Activated naive CD4-positive, alpha-beta T cell treated with anti-CD3 and anti-CD28 coated beads, Interleukin-2, amount 10 ng/mL, durations not matched to agents 7 days and 5 days (primary cell): Measurements from ENCODE around the gene ACTL10.

Source experiments
- CTCF ChIA-PET: fragments of 350-600 bp; sonication (Branson Sonifier 250); formaldehyde crosslinking; loops from one replicate; lab custom pipeline; 2021; ENCODE audit warnings: antibody characterized with exemption; lab: Charles Lee
- DNase-seq: peaks from one replicate; pipeline ENCODE4 v3.0.0-alpha.2; 2020
- H3K27ac Mint-ChIP-seq: one replicate; pipeline ENCODE4 v1.8.0; 2021; ENCODE audit warnings: mild to moderate bottlenecking, moderate library complexity, mixed read lengths
- H3K27me3 Mint-ChIP-seq: one replicate; pipeline ENCODE4 v1.8.0; 2021; ENCODE audit warnings: mild to moderate bottlenecking, mixed read lengths
- H3K36me3 Mint-ChIP-seq: one replicate; pipeline ENCODE4 v1.8.0; 2021; ENCODE audit warnings: mixed read lengths
- H3K4me1 Mint-ChIP-seq: one replicate; pipeline ENCODE4 v1.8.0; 2021; ENCODE audit warnings: mixed read lengths
- H3K4me3 Mint-ChIP-seq: one replicate; pipeline ENCODE4 v1.8.0; 2021; ENCODE audit warnings: mild to moderate bottlenecking, moderate library complexity, mixed read lengths
- H3K9me3 Mint-ChIP-seq: one replicate; pipeline ENCODE4 v1.8.0; 2021; ENCODE audit warnings: mixed read lengths

ACTL10 gene

DNA sequence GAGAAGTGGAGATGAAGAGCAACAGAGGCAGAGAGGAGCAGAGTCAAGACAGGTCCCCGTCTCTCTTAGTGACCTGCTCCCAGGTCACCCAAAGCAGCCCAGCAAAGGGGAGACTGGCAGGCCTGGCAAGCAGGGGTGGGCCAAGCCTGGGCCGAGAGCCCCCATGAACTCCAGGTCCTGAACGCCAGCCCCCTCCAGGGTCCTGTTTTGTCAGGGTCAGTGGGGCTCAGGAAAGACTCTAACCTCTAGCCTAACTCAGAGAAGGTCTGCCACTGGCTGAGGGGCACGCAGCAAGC is 6.3 kb downstream of the ACTL10 start:
- no peaks in the 10 kb centered on the region for H3K9me3 Mint-ChIP-seq
- peaks cover 72% of the 10 kb centered on the region for H3K4me1 Mint-ChIP-seq
- peak overlapping the region; percentile 56 for H3K27ac Mint-ChIP-seq

DNA sequence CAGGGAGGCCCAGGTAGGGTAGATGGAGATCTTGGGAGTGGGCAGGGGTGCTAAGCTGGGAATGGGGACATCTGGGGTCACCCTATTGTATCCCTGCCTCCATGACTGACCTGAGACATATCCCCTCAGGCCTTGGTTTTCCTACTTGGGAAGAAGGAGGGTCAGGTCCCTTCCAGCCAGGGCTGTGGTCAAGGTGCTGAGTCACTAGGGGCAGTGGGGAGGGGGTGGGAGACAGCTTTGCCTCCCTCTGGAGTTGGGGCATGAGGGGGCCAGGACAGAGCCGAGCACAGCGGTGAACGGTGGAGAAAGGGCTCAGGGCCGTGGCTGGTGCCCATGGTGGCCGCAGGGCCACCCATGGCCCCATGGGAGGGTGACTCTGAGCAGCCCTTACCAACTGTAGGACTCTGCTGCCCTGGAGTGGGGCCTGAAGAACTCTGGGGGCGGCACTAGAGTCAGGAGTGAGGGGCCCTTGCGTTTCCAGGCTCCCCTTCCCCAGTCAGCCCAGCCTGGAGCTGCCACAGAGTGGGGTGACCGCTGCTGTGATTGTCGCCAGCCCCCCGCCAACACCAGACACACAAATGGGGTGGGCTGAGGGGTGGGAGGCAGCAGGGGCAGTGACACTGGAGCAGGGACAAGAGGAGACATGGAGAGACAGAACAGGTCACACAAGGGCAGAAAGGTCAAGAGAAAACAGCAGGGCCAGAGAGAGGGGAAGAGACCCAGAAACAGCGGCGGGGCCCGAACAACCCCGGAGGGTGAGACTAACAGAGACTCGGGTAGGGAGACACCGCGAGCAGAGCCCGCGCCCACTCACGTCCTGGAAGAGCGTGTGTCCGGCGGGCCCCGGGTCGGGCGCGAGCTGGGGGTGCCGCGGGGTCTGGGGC is 6.9 kb downstream of the ACTL10 start:
- peak overlapping the region; percentile 88 for H3K27ac Mint-ChIP-seq
- H3K36me3 Mint-ChIP-seq: peaks cover 64% of the 10 kb centered on the region
- peaks cover 72% of the 10 kb centered on the region for H3K4me1 Mint-ChIP-seq
- CTCF ChIA-PET: interaction anchor here (0.8 to 1.2 kb wide), 2 partner anchors 10 to 12 kb away, joined by 3 read pairs; no protein-coding TSS in a partner anchor
- H3K9me3 Mint-ChIP-seq: no peaks in the 10 kb centered on the region
- no peak for DNase-seq
- H3K27me3 Mint-ChIP-seq: no peaks in the 10 kb centered on the region
- H3K4me3 Mint-ChIP-seq: peak overlapping the region; percentile 90

More for the DNA sequence above, 6.3 kb downstream of the ACTL10 start:
- CTCF ChIA-PET: interaction anchor here (0.8 to 1.2 kb wide), 2 partner anchors 9 to 12 kb away, joined by 3 read pairs; no protein-coding TSS in a partner anchor
- H3K27me3 Mint-ChIP-seq: no peaks in the 10 kb centered on the region
- H3K36me3 Mint-ChIP-seq: peaks cover 64% of the 10 kb centered on the region
- DNase-seq: no peak
- H3K4me3 Mint-ChIP-seq: peak overlapping the region; percentile 90

DNA sequence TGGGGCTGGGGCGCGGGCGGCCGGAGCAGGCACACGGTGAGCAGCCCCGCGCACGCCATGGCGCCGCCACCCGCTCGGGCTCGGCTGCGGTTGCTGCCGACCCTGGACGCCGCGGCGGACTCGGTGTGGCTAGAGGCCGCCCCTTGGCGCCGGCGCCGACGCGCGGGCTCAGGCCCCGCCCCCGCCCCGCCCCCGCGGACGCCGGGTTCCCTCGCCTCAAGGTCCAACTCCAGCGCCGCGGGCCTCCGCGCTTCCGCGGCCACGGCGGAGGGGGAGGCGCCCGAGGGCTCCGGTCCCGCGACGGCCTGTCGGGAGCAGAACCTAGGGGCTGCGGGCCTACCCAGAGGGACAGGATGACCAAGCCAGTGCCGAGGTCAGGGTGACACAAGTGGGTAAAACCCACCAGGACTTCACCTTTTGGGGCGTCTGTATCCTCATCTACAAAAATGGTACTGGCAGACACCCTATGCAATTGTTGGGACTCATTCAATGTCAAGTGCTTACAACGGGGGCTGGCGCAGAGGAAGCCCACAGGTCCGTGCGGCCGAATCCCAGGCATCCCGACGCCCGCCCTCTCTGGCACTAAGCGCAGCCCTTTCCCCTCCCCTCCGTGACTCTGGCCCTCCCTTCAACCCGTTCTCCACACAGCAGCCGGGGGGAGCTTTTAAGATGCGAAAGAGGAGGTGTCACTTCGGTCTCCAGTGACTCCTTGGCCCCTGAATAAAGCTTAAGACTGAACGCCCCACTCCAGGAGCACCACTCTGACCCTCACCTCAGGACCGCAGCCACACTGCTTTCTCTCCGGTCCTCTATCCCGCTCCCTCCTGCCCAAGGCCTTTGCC is 7.8 kb downstream of the ACTL10 start, which contains the start of gene NECAB3:
NECAB3 (minus strand) TSS at position 135 of the 842 bp plus-strand sequence; CDS start at position 59, 76 bp downstream.
- Mint-ChIP-seq H3K27me3 (no peaks in the 10 kb centered on the region), H3K4me1 (peaks cover 74% of the 10 kb centered on the region), H3K36me3 (peaks cover 64% of the 10 kb centered on the region), H3K4me3 (peak within 1 kb of the TSS; percentile 90), H3K9me3 (no peaks in the 10 kb centered on the region), H3K27ac (peak within 1 kb of the TSS; percentile 88)
- peak; percentile 75 for DNase-seq
- CTCF ChIA-PET: interaction anchor here (0.7 kb wide), 1 partner anchor 13 kb away, joined by 3 read pairs; no protein-coding TSS in a partner anchor

DNA sequence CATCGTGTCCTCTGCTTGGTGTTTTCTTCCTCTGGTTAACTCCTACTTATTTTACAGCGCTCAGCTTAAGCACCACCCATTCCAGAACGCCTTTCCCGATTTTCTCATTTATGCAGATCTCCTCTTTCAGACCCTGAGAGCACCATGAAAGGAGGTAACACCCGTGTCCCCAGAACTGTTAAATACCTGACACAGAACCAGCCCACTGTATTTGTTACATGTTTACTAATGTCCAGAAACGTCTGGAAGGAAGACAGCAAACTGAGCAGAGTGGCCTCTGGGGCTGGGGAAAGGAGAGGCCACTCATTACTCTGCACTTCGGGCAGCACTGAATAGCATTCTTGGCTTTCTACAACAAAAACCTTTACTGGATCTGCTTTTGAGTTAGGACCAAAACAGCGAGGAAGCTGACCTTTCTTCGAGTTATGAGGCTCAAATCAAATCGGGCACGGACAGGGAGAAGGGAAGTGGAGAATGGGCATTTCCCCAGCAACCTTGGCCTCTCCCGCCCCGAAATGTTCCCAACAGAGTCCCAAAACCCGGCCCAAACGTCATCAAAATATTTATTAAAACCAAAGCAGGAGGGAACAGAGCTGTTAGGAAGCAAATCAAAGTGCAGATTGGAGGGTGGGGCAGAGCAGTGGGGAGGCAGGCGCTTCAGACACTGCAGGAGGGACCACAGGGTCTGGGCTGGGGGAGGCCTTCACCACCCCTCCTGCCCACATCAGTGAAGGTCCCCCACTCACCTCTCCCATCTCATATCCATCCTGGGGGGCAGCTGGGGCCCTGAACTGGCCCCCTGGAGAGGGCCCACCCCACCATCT is 8.6 kb downstream of the ACTL10 start:
- CTCF ChIA-PET: interaction anchor here (0.7 kb wide), 1 partner anchor 12 kb away, joined by 3 read pairs; no protein-coding TSS in a partner anchor
- Mint-ChIP-seq H3K36me3 (peaks cover 60% of the 10 kb centered on the region), H3K27ac (peak overlapping the region; percentile 78), H3K4me1 (peaks cover 77% of the 10 kb centered on the region), H3K4me3 (peak overlapping the region; percentile 70), H3K27me3 (no peaks in the 10 kb centered on the region), H3K9me3 (no peaks in the 10 kb centered on the region)
- DNase-seq: no peak

DNA sequence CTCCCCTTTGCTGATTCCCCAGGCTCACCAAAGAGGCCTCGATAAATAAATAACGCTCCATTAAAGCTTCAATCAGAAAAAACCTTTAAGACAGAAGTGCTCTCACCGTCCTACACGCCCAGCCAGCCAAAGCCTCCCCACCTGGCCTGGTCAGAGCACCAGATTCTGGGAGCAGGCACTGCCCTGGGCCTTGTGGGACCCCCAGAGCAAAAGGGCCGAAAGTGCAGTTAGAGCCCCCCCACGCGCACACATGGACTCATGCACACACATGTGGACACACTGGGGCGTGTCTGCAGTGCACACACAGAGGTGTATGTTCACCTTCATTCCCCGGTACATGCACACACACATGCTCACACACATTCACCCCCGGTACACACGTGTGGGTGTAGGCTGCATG is 9.4 kb downstream of the ACTL10 start:
- peaks cover 63% of the 10 kb centered on the region for H3K36me3 Mint-ChIP-seq
- peak overlapping the region; percentile 28 for H3K4me3 Mint-ChIP-seq
- peaks cover 84% of the 10 kb centered on the region for H3K4me1 Mint-ChIP-seq
- no peaks in the 10 kb centered on the region for H3K9me3 Mint-ChIP-seq
- H3K27me3 Mint-ChIP-seq: no peaks in the 10 kb centered on the region
- CTCF ChIA-PET: no interaction called here
- peak overlapping the region; percentile 78 for H3K27ac Mint-ChIP-seq
- no peak for DNase-seq

DNA sequence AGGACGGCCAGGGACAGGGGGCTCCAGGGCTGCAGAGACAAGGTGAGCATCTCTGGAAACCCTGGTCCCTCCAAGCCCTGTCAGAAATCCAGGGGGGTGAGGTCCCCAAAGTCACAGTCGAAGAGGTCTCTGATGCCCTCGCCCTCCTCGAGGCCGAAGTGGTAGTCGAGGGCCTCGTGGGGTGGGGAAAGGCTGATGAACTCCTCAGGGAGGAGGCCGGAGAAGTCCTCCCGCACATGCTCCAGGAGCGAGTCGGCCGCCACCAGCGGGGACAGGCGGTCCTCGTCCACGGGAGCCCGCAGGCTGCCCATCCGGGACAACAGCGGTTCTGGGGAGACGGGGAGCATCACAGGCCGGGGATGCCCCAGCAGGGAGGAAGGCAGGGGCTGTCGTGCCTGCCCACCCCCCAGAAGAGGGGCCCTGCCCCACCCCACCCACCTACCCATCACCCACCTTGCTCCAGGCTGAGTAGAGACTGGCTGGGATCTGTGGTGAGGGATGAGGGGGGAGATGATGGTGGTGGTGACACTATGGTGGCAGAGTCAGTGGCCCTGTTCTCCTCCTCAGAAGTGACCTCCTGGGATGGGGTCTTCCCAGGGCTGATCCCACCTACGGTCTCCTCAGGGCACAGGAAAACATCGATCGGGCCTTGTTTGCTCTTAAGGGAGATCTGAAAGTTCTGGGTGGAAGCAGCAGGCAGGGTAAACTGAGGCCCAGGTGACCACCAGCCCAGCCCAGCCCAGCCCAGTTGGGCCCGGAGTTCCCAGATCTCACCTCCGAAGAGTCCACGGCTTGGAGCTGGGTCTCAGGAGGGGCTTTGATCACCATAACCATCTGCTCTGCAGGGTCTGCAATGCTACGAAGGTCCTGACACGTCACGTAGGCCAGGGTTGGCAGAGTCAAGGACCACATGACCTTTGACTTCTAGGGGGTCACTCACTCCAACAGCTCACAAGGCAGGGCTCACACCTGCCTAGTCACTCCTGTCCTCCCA is 10.2 kb downstream of the ACTL10 start:
- Mint-ChIP-seq H3K27me3 (no peaks in the 10 kb centered on the region), H3K4me3 (no peak overlapping the region), H3K27ac (peak overlapping the region; percentile 95), H3K36me3 (peaks cover 65% of the 10 kb centered on the region), H3K4me1 (peaks cover 88% of the 10 kb centered on the region), H3K9me3 (no peaks in the 10 kb centered on the region)
- CTCF ChIA-PET: interaction anchor here (5.2 kb wide), 1 partner anchor 9 kb away, joined by 43 read pairs; the partner anchor contains the start of gene ACTL10
- no peak for DNase-seq

DNA sequence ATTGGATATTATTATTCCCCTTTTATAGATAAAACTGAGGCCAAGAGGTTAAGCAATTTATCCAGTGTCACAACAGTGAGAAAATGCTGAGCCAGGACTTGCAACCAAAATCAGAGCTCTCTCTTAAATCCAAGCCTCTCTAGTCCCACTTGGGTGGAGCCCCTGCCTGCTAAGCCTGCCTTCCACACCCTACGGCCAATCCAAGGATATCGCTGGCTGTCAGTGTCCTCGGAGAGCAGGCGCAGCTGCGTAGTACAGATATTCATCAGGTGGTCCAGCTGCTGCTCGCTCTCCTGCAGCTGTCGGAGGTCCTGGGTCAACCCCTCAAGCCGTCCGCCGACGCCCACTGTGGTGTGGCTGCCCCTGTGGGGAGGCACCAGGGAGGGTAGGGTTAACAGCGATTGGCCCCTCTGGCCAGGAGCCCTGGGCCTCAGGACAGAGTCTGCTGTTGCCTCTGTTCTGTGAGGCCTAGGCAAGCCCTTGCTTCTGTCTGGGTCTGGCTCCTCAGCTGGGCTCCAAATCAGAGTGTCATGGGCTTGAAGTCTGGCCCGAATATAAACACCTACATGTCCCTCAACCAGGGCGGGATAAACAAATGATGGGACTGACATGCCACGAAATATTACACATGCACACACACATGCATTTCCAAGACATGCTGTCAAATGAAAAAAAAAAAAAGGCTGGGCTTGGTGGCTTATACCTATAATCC is 11.4 kb downstream of the ACTL10 start:
- H3K4me1 Mint-ChIP-seq: peaks cover 88% of the 10 kb centered on the region
- no peaks in the 10 kb centered on the region for H3K9me3 Mint-ChIP-seq
- H3K27ac Mint-ChIP-seq: peak overlapping the region; percentile 95
- no peak for DNase-seq
- CTCF ChIA-PET: interaction anchor here (1.3 to 5.2 kb wide), 2 partner anchors 10 to 12 kb away, joined by 4 to 43 read pairs; partner anchors contain the start of gene ACTL10
- peak overlapping the region; percentile 47 for H3K4me3 Mint-ChIP-seq
- H3K27me3 Mint-ChIP-seq: no peaks in the 10 kb centered on the region
- H3K36me3 Mint-ChIP-seq: peaks cover 67% of the 10 kb centered on the region

DNA sequence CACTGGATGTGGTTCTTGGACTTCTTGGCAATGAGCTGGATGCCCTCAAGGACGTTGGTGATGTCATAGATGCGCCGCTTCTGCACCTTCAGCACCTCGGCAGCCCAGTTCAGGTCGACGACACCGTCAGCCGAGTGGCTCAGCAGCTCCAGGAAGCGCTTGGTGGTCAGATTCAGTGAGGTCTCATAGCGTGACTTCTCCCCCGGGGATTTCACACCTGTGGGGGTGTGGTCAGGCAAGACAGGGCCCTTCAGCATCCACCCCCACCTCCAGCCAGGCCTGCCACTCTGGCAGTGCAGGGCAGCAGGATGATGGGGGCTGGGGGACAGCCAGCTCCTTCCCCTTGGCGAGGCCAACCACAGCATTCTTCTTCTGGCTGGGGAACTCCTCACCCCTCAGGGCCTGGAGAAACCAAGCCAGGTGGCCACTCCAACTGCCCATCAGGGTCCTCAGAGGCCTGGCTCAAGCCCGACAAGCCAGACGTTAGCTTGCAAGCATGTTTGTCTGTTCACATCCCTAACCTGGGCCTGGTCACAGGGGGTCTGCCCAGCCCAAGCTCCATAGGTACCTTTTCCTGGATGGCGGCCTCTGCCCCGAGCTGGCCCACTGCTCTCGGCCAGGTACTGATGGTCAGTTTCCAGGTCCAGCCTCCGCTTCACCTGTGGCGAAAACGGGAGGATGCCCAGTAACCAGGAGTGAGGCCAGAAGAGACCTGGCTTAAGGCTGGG is 13.2 kb downstream of the ACTL10 start:
- Mint-ChIP-seq H3K4me3 (peak overlapping the region; percentile 47), H3K27me3 (no peaks in the 10 kb centered on the region), H3K27ac (peak overlapping the region; percentile 95), H3K9me3 (no peaks in the 10 kb centered on the region), H3K4me1 (peaks cover 90% of the 10 kb centered on the region), H3K36me3 (peaks cover 66% of the 10 kb centered on the region)
- peak; percentile 68 for DNase-seq
- CTCF ChIA-PET: interaction anchor here (1.2 to 5.2 kb wide), 3 partner anchors 10 to 52 kb away, joined by 4 to 43 read pairs (median 7); partner anchors contain the start of genes ACTL10 and ZNF341

DNA sequence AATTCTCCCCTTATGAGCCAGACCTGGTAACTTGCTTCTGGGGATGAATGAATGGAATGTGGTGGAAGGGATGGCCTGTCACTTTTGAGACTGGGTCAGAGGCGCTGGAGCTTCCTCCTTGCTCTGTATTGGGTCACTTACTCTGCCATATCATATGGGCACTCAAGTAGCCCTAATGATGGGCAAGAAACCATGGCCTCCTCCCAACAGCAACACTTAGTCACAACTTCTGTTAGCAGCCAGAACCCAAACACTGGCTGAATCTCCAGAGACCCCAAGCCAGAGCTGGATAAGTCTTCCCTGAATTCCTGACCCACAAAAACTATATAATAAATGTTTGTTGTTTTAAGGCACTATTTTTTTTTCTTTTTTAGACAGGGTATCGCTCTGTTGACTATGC is 13.9 kb downstream of the ACTL10 start:
- Mint-ChIP-seq H3K9me3 (no peaks in the 10 kb centered on the region), H3K27me3 (no peaks in the 10 kb centered on the region), H3K27ac (peak overlapping the region; percentile 95), H3K4me3 (no peak overlapping the region), H3K4me1 (peaks cover 88% of the 10 kb centered on the region), H3K36me3 (peaks cover 63% of the 10 kb centered on the region)
- no peak for DNase-seq
- CTCF ChIA-PET: interaction anchor here (1.0 to 5.2 kb wide), 3 partner anchors 10 to 50 kb away, joined by 3 to 43 read pairs (median 3); partner anchors contain the start of gene ACTL10

DNA sequence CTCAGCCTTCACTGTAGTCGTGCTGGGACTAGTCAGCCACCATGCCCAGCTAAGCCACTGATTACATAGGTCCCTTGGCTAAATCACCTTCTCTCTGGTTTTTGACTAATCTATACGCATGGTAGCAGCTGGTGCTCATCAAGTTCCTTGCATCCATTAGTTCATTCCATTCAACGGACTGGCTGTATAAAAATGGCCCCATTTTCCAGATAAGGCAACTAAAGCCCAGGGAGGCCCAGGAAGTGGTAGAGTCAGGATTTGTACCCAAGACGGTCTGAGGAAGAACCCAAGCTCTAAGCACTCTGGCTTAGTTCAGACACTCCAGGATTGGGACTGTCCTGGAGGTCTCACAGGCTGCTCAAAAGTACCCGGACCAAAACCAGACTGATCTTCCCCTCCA is 14.5 kb downstream of the ACTL10 start:
- Mint-ChIP-seq H3K36me3 (peaks cover 57% of the 10 kb centered on the region), H3K4me1 (peaks cover 82% of the 10 kb centered on the region), H3K27ac (peak overlapping the region; percentile 95), H3K9me3 (no peaks in the 10 kb centered on the region), H3K27me3 (no peaks in the 10 kb centered on the region), H3K4me3 (peak overlapping the region; percentile 19)
- CTCF ChIA-PET: interaction anchor here (1.0 to 5.2 kb wide), 3 partner anchors 10 to 50 kb away, joined by 3 to 43 read pairs (median 3); partner anchors contain the start of gene ACTL10
- DNase-seq: no peak

DNA sequence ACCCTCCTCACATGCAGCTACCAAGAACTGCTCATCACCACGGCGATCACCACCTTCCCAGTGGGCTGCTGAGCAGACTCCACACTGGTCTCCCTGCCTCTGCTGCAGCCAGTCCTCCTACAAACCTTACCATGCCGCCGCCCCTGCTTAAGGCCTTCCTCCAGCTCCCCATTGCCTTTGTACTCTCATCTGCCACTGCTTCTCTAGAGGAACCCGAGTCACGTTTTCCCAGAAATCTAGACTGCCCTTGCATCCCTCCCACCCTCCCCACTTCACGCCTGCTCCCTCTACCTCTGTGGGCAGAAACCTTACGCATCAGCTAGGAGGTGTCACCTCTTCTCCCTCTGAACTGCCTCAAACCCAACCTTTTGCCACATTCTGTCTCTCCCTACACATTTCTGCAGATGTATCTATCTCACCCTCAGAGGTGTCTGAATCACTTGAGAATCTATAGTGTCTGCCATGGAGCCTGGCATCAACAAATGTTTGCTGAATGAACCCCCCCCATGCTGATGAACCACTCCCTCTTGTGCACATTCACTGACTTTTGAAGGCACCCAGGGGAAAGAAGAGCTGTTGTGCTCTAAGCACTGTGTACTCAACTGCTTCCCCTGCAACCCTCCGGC is 15.1 kb downstream of the ACTL10 start:
- CTCF ChIA-PET: interaction anchor here (1.0 to 5.2 kb wide), 3 partner anchors 11 to 49 kb away, joined by 3 to 43 read pairs (median 3); partner anchors contain the start of gene ACTL10
- Mint-ChIP-seq H3K27ac (peak overlapping the region; percentile 95), H3K27me3 (no peaks in the 10 kb centered on the region), H3K9me3 (no peaks in the 10 kb centered on the region), H3K4me3 (peak overlapping the region; percentile 19), H3K4me1 (peaks cover 83% of the 10 kb centered on the region), H3K36me3 (peaks cover 52% of the 10 kb centered on the region)
- DNase-seq: peak; percentile 36
